GM10847 (cell line): ENCODE data around the gene METTL24.

Experiments used
- POLR2A ChIP-seq: IDR thresholded peaks from 2 replicates; pipeline ENCODE4 v1.6.1; 2011; ENCODE audit not compliant: insufficient read length; ENCODE audit errors: extremely low read depth

METTL24 gene

GRCh38 chr6:110366975-110367374 lies 8.8 kb upstream of the METTL24 start:
- TF ChIP-seq POLR2A, result no peak

GRCh38 chr6:110366256-110366655 lies 8.1 kb upstream of the METTL24 start:
- no peak for TF ChIP-seq POLR2A

GRCh38 chr6:110364364-110365105 lies 6.4 kb upstream of the METTL24 start:
- no peak for TF ChIP-seq POLR2A

GRCh38 chr6:110363748-110364147 lies 5.6 kb upstream of the METTL24 start:
- TF ChIP-seq POLR2A, result no peak

- no peak for TF ChIP-seq POLR2A
Measured at GRCh38 chr6:110360676-110361075, 2.5 kb upstream of the METTL24 start.

DNA sequence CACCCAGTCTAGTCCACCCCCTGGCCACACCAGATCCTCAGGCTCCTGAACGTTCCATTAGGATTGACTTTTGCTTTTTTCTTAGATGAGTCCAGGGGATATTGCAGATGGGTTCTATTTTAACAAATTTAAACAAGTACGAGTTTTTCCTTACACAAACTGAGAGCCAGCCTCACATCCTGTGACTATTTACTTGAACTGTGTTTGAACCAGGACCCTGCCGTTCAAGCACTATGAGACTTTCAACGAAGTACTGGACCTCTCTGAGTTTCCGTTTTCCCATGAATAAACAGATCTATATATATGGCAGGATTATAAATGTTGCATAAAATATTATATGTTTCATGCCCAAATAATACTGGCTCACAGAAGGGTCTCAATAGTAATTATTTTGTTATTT lies 1.4 kb upstream of the METTL24 start:
- TF ChIP-seq POLR2A, result no peak

DNA sequence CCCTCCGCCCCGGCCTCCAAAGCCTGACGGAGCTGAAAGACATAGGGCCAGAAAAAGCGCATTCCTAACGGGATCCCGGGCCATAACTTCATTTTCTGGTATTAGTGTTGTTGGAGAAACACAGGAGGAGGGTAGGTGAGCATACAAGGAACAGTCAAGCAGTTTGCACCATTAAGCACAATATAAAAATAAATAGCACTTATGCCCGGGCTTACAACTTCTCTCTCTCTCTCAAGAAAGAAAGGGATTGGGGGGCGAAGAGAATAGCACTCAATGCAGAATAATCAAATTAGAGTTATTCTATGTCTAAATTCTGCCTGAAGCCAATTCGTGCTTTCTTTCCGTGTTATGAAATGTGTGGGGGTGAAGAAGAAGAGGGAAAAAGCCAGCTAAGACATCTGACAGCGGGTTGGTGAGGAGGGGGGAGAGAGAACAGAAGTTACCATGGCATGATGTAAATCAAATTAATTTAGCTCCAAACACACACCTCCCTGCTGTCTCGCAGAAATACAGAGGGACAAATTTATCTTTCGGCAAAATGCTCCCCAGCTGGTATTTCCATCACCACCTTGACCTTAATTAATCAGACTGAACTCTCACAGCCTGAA lies 508 bp upstream of the METTL24 start:
- no peak for TF ChIP-seq POLR2A

- no peak for TF ChIP-seq POLR2A
Measured at GRCh38 chr6:110357298-110357663, 868 bp downstream of the METTL24 start.

- no peak for TF ChIP-seq POLR2A
Measured at GRCh38 chr6:110356778-110357177, 1.4 kb downstream of the METTL24 start.

GRCh38 chr6:110355727-110356126 lies 2.4 kb downstream of the METTL24 start:
- no peak for TF ChIP-seq POLR2A

DNA sequence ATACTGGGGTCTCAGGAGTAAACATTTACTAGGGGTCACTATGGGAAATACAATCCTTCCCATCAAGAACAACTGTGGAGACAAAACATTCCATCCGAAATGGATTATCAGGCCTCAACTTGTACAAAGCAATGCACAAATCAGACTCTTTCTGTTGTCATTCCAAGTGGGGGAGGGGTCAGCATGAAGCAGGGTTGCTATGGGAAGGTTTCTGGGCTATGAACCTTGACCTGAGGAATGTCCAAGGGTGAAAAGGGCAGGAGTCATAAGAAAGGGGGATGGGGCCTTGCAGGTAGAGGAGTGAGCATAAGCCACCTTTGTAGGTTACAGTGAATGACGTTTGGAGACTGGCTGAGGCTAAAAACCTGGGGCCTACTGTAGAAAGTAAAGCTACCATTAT lies 3.1 kb downstream of the METTL24 start:
- TF ChIP-seq POLR2A, result no peak

GRCh38 chr6:110354153-110354552 lies 4.0 kb downstream of the METTL24 start:
- no peak for TF ChIP-seq POLR2A

- TF ChIP-seq POLR2A, result no peak
Measured at GRCh38 chr6:110353457-110354001, 4.6 kb downstream of the METTL24 start.

- no peak for TF ChIP-seq POLR2A
Measured at GRCh38 chr6:110352563-110353262, 5.4 kb downstream of the METTL24 start.

DNA sequence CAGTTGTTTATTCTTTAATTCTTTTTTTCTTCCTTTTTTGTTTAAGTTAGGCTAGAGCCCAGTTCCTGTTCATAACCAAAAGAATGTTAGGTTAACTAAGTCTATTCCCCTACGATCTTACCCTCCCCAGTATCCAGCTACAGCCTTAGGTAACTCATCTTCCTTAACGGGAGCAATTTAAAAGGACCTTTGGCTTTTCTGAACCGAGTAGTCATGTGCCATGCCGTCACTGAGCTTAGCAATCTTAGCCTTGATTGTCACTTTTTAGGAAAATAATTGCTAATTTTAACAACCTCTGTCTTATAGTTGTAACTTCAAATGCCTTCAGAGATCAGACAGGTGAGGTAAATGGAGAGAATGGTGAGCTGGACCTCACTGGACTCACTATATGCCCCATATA lies 6.2 kb downstream of the METTL24 start:
- TF ChIP-seq POLR2A, result no peak

GRCh38 chr6:110351546-110351945 lies 6.6 kb downstream of the METTL24 start:
- TF ChIP-seq POLR2A, result no peak
